ENCODE data around the gene KAT2B.

GRCh38 chr3:20128358-20128757 lies 88.1 kb downstream of the KAT2B start:
- no peak for TF ChIP-seq CTCF (IDR thresholded peaks at IDR 0.05)
- TF ChIP-seq ZFX (IDR thresholded peaks at IDR 0.05; ENCODE audit: borderline replicate concordance) = no peak
